ENCODE results near the gene PRSS35.

PRSS35 gene

GRCh38 chr6:83511266-83511665 lies 1.1 kb upstream of the PRSS35 start:
- no peaks in the 10 kb centered on the region for H3K79me2 ChIP-seq
- no peak for TF ChIP-seq CTCF (IDR thresholded peaks at IDR 0.05)
- H3K36me3 ChIP-seq (ENCODE audit: control insufficient read depth, insufficient read depth, low read length), result no peaks in the 10 kb centered on the region
- no peaks in the 10 kb centered on the region for H3K27me3 ChIP-seq (ENCODE audit: control insufficient read depth, insufficient read depth, low read length)
- no peak overlapping the region for H3K4me3 ChIP-seq (ENCODE audit: low read depth, low read length)
- no peak overlapping the region for H3K9ac ChIP-seq
- no peak overlapping the region for H3K4me2 ChIP-seq (ENCODE audit: low read length)
- no peaks in the 10 kb centered on the region for H3K9me3 ChIP-seq (ENCODE audit: control insufficient read depth, low read length)
- peak overlapping the region; percentile 92 for H2AFZ ChIP-seq
- H3K27ac ChIP-seq, result no peak overlapping the region
- no peaks in the 10 kb centered on the region for H3K4me1 ChIP-seq

- H3K79me2 ChIP-seq, result no peaks in the 10 kb centered on the region
- no peaks in the 10 kb centered on the region for H3K36me3 ChIP-seq (ENCODE audit: control insufficient read depth, insufficient read depth, low read length)
- H3K4me1 ChIP-seq, result no peaks in the 10 kb centered on the region
- H3K4me3 ChIP-seq (ENCODE audit: low read depth, low read length), result no peak overlapping the region
- H2AFZ ChIP-seq, result no peak overlapping the region
- H3K27me3 ChIP-seq (ENCODE audit: control insufficient read depth, insufficient read depth, low read length), result no peaks in the 10 kb centered on the region
- no peak overlapping the region for H3K27ac ChIP-seq
- no peaks in the 10 kb centered on the region for H3K9me3 ChIP-seq (ENCODE audit: control insufficient read depth, low read length)
- H3K9ac ChIP-seq, result no peak overlapping the region
- no peak for TF ChIP-seq CTCF (IDR thresholded peaks at IDR 0.05)
- H3K4me2 ChIP-seq (ENCODE audit: low read length), result no peak overlapping the region
These were observed 2.1 kb downstream of the PRSS35 start for GRCh38 chr6:83514466-83514865.

- Histone ChIP-seq H3K79me2 (no peaks in the 10 kb centered on the region), H3K36me3 (ENCODE audit: control insufficient read depth, insufficient read depth, low read length) (no peaks in the 10 kb centered on the region), H3K4me3 (ENCODE audit: low read depth, low read length) (no peak overlapping the region), H3K9ac (no peak overlapping the region), H3K4me1 (no peaks in the 10 kb centered on the region), H3K4me2 (ENCODE audit: low read length) (no peak overlapping the region), H3K9me3 (ENCODE audit: control insufficient read depth, low read length) (no peaks in the 10 kb centered on the region), H2AFZ (no peak overlapping the region), H3K27me3 (ENCODE audit: control insufficient read depth, insufficient read depth, low read length) (no peaks in the 10 kb centered on the region), H3K27ac (no peak overlapping the region)
- TF ChIP-seq CTCF (IDR thresholded peaks at IDR 0.05), result peak; percentile 84
These were observed 2.6 kb downstream of the PRSS35 start for GRCh38 chr6:83514866-83515466.

GRCh38 chr6:83517500-83517899 lies 5.2 kb downstream of the PRSS35 start:
- Histone ChIP-seq H3K9ac (no peak overlapping the region), H3K4me3 (ENCODE audit: low read depth, low read length) (no peak overlapping the region), H3K79me2 (no peaks in the 10 kb centered on the region), H2AFZ (no peak overlapping the region), H3K27ac (no peak overlapping the region), H3K4me1 (no peaks in the 10 kb centered on the region), H3K27me3 (ENCODE audit: control insufficient read depth, insufficient read depth, low read length) (no peaks in the 10 kb centered on the region), H3K36me3 (ENCODE audit: control insufficient read depth, insufficient read depth, low read length) (no peaks in the 10 kb centered on the region), H3K9me3 (ENCODE audit: control insufficient read depth, low read length) (no peaks in the 10 kb centered on the region), H3K4me2 (ENCODE audit: low read length) (no peak overlapping the region)
- no peak for TF ChIP-seq CTCF (IDR thresholded peaks at IDR 0.05)

GRCh38 chr6:83518816-83519480 lies 6.6 kb downstream of the PRSS35 start:
- H3K79me2 ChIP-seq, result no peaks in the 10 kb centered on the region
- no peaks in the 10 kb centered on the region for H3K4me1 ChIP-seq
- H3K27me3 ChIP-seq (ENCODE audit: control insufficient read depth, insufficient read depth, low read length), result no peaks in the 10 kb centered on the region
- no peak overlapping the region for H3K4me3 ChIP-seq (ENCODE audit: low read depth, low read length)
- H3K27ac ChIP-seq, result no peak overlapping the region
- no peak for TF ChIP-seq CTCF (IDR thresholded peaks at IDR 0.05)
- H3K9ac ChIP-seq, result no peak overlapping the region
- no peak overlapping the region for H2AFZ ChIP-seq
- no peaks in the 10 kb centered on the region for H3K36me3 ChIP-seq (ENCODE audit: control insufficient read depth, insufficient read depth, low read length)
- H3K4me2 ChIP-seq (ENCODE audit: low read length), result no peak overlapping the region
- no peaks in the 10 kb centered on the region for H3K9me3 ChIP-seq (ENCODE audit: control insufficient read depth, low read length)

All from parathyroid adenoma (tissue), 2 donors.